Gastrocnemius medialis (tissue), 4 donors: ENCODE data around the gene MTERF4.

Source experiments
- CTCF ChIP-seq, 5 experiments: fragments of 450-650 bp in 3 of 5; fragments of 200-600 bp in 2 of 5; sonication (generic) in 2 of 5; IDR thresholded peaks in 4 of 5; conservative IDR thresholded peaks in 1 of 5; 1 replicate in 4 of 5; 2 replicates in 1 of 5; pipeline ENCODE4 v1.5.1; 2016 to 2019; ENCODE audit warnings: antibody characterized with exemption in 5 of 5, mild to moderate bottlenecking in 3 of 5, moderate library complexity in 3 of 5
- POLR2A ChIP-seq, 2 donors: fragments of 450-650 bp; IDR thresholded peaks; one replicate each; pipeline ENCODE4 v1.6.1; 2017; ENCODE audit warnings: antibody characterized with exemption in 2 of 2, mild to moderate bottlenecking in 2 of 2, moderate library complexity in 2 of 2

GRCh38 chr2:241088376-241088775, 13.7 kb downstream of the MTERF4 start:
- TF ChIP-seq POLR2A (IDR thresholded peaks at IDR 0.05) (no peak), CTCF (IDR thresholded peaks at IDR 0.05 in 4 of 5, conservative IDR thresholded peaks at IDR 0.05 in 1 of 5) (no peak)
